ENCODE results near the gene CLIC6. TPM values are rescaled to one million over a fixed set of nuclear protein-coding genes. Genes with fewer than 3 reads are reported as not detected.

The CLIC6 gene
- total and polyA plus RNA-seq, 9 of the 15 experiments (the other 6 are each of a cell fraction or from before 2014, with no cell fraction given), result not detected

DNA sequence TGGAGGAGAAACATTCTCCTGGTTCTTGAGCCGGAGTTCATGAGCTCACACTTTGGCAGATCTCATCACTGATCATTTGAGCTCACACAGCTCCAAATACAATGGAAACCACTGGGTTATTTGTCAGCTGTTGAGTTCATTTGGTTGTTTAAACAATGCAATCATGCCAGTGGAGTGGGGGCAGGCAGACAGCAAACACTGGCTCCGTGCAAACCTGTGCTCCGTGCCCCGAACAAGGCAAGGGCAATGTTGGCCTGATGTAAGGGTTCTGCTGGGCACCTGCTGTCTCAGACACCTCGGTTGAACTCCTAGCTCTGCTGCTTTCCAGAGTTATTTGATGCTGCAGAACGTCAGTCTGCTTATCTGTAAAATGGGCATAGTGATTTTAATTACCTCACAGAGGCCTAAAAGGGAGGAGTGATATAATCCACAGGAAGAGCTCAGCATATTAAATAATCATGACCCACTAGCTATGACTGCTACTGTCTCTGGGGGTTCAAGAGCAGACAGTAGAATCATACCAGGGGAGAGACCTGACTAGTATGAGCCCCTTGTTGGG lies 20.0 kb upstream of the CLIC6 start:
- Histone ChIP-seq H3K27me3 (ENCODE audit: control insufficient read depth in 2 of 2, insufficient read depth in 2 of 2, low read length in 2 of 2) (peaks cover 26 to 43% of the 10 kb centered on the region in 2 experiments), H3K9me3 (replicated peaks; ENCODE audit: control insufficient read depth, insufficient read depth, low read depth, low read length) (no peaks in the 10 kb centered on the region), H3K4me1 (replicated peaks in 1 of 2; ENCODE audit: control insufficient read depth in 2 of 2, insufficient read depth in 2 of 2, low read length in 2 of 2) (no peaks in the 10 kb centered on the region), H3K36me3 (ENCODE audit: control insufficient read depth, insufficient read depth, low read length) (no peaks in the 10 kb centered on the region), H3K9me1 (ENCODE audit: control insufficient read depth, insufficient read depth, low read length) (no peaks in the 10 kb centered on the region), H3K79me2 (ENCODE audit: control insufficient read depth, insufficient read depth, low read length) (no peaks in the 10 kb centered on the region), H2AFZ (ENCODE audit: low read depth, low read length) (no peak overlapping the region), H3K4me2 (ENCODE audit: insufficient read depth, low read length) (no peak overlapping the region), H3K4me3 (no peak overlapping the region), H3K27ac (ENCODE audit: extremely low read depth, low read depth, low read length) (no peak overlapping the region), H3K9ac (ENCODE audit: insufficient read depth in 1 of 2, low read depth in 2 of 2, low read length in 2 of 2) (no peak overlapping the region), H4K20me1 (replicated peaks; ENCODE audit: control insufficient read depth, insufficient read depth, low read length) (no peaks in the 10 kb centered on the region)
- ATAC-seq (no peak), DNase-seq (ENCODE audit: extremely low read depth in 1 of 4, low spot score in 3 of 4) (no peak), FAIRE-seq (no peak)
- in situ Hi-C loops (cut with MboI) (loop anchor here (25.0 kb wide), 1 partner anchor 262 kb away; the partner anchor contains the start of gene SMIM11), intact Hi-C loops (cut with micrococcal nuclease) (no loop called here)
- no TSS peak for BruUV-seq (replicated peaks)
- under 1% methylated on average over 6 of the region's 6 CpGs for WGBS (ENCODE audit: insufficient coverage, low coverage, missing lambda C conversion rate)
- no peak for TF ChIP-seq ZFPM2 (CRISPR knock-in tag; IDR thresholded peaks at IDR 0.05)
- no peak for TF ChIP-seq HNRNPL (IDR thresholded peaks at IDR 0.05; ENCODE audit: low read depth, low read length)
- TF ChIP-seq, protein P1, sequence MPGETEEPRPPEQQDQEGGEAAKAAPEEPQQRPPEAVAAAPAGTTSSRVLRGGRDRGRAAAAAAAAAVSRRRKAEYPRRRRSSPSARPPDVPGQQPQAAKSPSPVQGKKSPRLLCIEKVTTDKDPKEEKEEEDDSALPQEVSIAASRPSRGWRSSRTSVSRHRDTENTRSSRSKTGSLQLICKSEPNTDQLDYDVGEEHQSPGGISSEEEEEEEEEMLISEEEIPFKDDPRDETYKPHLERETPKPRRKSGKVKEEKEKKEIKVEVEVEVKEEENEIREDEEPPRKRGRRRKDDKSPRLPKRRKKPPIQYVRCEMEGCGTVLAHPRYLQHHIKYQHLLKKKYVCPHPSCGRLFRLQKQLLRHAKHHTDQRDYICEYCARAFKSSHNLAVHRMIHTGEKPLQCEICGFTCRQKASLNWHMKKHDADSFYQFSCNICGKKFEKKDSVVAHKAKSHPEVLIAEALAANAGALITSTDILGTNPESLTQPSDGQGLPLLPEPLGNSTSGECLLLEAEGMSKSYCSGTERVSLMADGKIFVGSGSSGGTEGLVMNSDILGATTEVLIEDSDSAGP (CRISPR knock-in tag; IDR thresholded peaks at IDR 0.05), result no peak
- peak; percentile 69 for TF ChIP-seq CHD4 (IDR thresholded peaks at IDR 0.05; ENCODE audit: insufficient read depth, insufficient replicate concordance, low read depth, low read length, poor library complexity, severe bottlenecking)
- TF ChIP-seq RUNX1 (IDR thresholded peaks at IDR 0.05; ENCODE audit: low read depth), result no peak
- no peak for TF ChIP-seq ZNF551 (CRISPR knock-in tag; IDR thresholded peaks at IDR 0.05)
- TF ChIP-seq RBM25 (IDR thresholded peaks at IDR 0.05; ENCODE audit: low read depth, low read length, severe bottlenecking), result peak; percentile 76
- TF ChIP-seq ETS2 (tag; IDR thresholded peaks at IDR 0.05; ENCODE audit: borderline replicate concordance, poor library complexity, severe bottlenecking), result no peak
- TF ChIP-seq ADNP (tag; IDR thresholded peaks at IDR 0.05), result 0 out of 2 replicates have a peak, but pooled peaks have one; percentile 47
- TF ChIP-seq TRIM28 (IDR thresholded peaks at IDR 0.05), result no peak
- TF ChIP-seq BCOR (IDR thresholded peaks at IDR 0.05), result peak; percentile 44; the same call in 1 of the 2 replicates
- TF ChIP-seq NUFIP1 (IDR thresholded peaks at IDR 0.05; ENCODE audit: partially characterized antibody), result no peak
- TF ChIP-seq DIDO1 (tag; IDR thresholded peaks at IDR 0.05; ENCODE audit: low read depth), result no peak
- ChIA-PET CTCF (ENCODE audit: low intra/inter-chr PET ratio) (no interaction called here), POLR2A (interaction anchor here (0.6 kb wide), 1 partner anchor 956 kb away, joined by 3 read pairs; no protein-coding TSS in a partner anchor)
